Measurements from ENCODE around the gene IRAK1BP1.

DNA sequence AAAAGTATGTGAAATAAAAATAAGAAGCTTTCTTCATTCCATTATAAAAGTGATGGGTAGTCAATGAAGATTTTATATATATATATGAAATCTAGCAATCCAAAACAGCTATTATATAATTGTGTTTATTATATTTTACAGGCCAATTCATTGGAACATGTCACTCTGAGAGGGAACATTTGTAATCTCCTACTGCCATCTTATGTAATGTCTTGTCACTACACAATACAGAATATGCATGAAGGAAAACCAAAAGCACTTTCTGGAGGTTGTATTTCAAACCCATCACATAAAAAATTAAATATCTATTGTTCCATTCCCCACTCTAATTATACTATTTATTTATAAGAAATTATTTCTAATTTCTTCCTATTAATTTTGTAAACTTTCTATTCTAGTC lies 31.5 kb upstream of the IRAK1BP1 start:
- TF ChIP-seq, protein P1, sequence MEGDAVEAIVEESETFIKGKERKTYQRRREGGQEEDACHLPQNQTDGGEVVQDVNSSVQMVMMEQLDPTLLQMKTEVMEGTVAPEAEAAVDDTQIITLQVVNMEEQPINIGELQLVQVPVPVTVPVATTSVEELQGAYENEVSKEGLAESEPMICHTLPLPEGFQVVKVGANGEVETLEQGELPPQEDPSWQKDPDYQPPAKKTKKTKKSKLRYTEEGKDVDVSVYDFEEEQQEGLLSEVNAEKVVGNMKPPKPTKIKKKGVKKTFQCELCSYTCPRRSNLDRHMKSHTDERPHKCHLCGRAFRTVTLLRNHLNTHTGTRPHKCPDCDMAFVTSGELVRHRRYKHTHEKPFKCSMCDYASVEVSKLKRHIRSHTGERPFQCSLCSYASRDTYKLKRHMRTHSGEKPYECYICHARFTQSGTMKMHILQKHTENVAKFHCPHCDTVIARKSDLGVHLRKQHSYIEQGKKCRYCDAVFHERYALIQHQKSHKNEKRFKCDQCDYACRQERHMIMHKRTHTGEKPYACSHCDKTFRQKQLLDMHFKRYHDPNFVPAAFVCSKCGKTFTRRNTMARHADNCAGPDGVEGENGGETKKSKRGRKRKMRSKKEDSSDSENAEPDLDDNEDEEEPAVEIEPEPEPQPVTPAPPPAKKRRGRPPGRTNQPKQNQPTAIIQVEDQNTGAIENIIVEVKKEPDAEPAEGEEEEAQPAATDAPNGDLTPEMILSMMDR (IDR thresholded peaks at IDR 0.05), result peak in 1 of 5 experiments; percentile 25
- TF ChIP-seq POLR2A (IDR thresholded peaks at IDR 0.05) (no peak), EP300 (IDR thresholded peaks at IDR 0.05) (no peak)
